Activated CD8-positive, alpha-beta memory T cell treated with anti-CD3 and anti-CD28 coated beads, Interleukin-2, amount 50 U/mL, for 1 hour (primary cell): Measurements from ENCODE around the gene BLMH.

ENCODE experiments used
- DNase-seq: peaks from one replicate; pipeline ENCODE4 v3.0.0-alpha.2; 2020; ENCODE audit errors: extremely low read depth

Gene BLMH

DNA sequence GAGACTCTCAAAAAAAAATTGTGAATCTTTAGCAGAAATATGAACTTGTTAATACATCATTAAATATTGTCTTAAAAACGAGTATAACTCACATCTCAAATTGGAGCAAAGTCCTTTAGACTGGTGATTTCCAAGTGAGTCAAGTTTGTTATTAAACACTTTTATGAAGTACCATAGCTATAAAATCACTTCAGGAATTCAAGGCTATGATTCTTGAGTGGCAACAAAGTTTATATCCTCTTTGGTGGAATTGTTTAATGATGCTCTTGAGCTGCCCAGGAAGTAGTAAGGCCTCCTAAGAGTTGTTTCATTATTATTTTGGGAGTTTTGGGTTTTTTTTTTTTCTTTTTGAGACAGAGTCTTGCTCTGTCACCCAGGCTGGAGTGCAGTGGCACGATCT, 16.7 kb upstream of the BLMH start:
- DNase-seq, result no peak

DNA sequence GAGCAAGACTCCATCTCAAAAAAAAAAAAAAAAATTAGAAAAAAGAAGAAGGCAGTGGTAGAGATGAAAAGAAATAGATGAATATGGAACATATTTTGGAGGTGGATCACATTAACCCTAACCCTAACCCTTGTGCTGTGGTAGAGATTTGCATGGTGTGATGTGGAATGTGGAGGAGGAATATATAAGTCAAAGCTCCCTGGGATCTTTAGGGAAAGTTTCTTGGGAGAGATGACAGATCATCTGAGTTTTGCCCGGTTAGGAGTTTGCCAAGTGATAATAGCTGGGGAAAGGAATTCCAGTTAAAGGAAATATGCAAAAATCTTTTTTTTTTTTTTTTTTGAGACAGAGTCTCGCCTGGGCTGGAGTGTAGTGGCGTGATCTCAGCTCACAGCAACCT, 13.0 kb upstream of the BLMH start:
- DNase-seq, result no peak

DNA sequence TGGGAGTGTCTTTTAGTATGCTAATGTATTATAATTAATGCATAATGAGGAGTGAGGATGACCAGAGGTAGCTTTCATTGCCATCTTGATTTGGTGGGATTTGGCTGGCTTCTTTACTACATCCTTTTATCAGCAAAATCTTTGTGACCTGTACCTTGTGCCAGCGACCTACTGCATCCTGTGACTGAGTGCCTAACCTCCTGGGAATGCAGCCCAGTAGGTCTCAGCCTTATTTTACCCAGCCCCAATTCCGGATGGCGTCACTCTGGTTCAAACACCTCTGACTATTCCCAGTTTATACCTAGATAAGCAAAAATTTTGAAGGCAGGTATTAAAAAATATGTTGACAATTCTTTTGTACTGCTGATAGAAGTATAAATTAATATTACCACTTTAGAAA, 10.5 kb upstream of the BLMH start:
- no peak for DNase-seq

DNA sequence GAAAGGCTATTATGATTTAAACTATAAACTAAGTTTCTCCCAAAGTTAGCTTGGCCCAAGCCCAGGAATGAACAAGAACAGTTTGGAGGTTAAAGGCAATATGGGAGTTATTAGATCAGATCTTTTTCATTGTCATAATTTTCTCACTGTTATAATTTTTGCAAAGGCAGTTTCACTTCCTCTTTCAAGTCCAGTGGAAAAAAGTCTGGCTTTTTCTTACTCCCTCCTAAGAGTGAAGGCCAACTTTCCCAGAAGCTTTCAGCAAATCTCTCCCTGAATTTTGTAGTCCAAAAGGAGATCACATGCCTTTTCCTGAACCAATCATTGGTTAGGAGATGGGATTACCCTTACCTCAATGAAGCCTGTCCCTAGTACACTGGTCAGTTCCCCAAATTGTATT, 9.1 kb upstream of the BLMH start:
- DNase-seq, result no peak

DNA sequence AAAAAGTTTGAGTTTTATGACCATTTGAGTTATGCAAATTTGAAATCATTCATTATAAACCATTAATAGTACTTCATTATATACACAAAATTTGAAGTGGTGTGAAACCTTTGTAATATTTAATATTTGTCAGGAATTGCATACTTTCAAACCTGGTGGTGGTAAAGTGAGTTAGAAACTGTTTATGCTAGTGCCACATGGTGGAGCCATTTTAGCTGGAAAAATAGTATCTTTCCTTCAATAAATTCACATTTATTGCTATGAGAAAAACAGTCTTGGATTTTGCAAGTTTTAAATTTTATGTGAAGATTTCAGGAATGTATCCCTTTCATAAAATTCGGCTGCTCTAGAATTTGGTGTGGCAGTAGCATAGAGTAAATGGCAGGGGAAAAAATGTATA, 7.3 kb upstream of the BLMH start:
- DNase-seq, result no peak

DNA sequence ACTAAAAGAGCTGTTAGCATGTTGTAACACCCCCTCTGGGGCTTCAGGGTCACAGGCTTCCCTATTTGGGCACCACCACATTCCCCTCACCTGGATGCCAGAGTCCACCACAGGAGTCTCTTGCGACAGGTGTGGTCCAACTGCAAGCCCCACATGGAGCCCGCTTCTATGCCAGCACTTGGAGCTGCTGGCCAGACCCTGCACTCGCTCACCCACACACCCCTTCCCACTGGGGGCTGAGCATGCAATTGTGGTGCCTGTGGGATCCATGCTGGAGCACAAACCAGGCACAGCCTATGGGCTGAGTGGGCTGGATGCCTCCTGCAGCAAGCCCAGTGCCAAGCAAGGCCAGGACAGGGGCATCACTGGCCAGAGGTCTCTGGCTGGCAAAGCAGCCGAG, 6.0 kb upstream of the BLMH start:
- DNase-seq, result no peak

DNA sequence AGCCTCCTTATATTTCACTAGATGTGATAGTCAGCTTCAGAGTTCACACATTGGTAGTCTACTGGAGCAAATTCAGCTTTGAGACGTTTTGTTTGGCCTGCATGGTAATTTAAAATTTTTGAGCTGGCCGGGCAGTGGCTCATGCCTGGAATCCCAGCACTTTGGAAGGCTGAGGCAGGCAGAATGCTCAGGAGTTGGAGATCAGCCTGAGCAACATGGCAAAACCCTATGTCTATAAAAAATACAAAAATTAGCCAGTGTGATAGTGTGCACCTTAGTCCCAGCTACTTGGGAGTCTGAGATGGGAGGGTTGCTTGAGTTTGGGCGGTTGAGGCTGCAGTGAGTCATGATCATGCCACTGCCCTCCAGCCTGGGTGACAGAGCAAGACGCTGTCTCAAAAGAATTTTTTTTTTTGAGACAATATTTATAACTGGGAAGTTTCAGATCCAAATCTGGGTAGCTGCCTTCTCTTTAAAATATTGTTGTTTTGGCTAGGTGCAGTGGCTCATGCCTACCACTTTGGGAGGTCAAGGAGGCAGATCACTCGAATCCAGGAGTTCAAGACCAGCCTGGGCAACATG, 4.8 kb upstream of the BLMH start:
- DNase-seq, result no peak

DNA sequence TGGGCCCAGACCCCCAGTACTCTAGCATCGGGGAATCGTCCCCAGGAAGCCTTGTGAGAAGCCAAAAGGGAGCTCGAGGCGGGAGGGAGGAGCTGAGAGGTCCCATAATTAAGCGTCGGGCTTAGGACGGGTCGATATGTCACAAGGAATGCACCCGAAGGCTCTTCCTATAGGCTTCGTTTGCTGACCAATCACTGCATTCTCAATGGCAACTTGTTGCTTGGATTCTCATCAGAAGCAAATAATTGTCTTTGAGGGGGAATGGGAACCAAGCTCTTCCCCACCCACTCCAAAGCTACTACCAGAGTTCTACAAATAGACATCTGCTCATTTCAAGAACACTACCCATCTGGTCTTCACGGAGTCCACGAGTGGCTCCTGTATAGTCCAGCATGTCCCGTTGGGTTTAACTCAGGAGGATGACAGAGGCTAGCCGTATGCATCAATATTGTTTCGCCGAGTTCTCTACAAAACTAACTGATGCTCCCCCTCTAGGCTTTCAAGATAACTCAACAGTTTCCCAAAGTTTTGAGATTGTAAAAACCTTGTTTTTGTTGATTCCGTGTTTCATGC, 628 bp upstream of the BLMH start:
- DNase-seq, result no peak

DNA sequence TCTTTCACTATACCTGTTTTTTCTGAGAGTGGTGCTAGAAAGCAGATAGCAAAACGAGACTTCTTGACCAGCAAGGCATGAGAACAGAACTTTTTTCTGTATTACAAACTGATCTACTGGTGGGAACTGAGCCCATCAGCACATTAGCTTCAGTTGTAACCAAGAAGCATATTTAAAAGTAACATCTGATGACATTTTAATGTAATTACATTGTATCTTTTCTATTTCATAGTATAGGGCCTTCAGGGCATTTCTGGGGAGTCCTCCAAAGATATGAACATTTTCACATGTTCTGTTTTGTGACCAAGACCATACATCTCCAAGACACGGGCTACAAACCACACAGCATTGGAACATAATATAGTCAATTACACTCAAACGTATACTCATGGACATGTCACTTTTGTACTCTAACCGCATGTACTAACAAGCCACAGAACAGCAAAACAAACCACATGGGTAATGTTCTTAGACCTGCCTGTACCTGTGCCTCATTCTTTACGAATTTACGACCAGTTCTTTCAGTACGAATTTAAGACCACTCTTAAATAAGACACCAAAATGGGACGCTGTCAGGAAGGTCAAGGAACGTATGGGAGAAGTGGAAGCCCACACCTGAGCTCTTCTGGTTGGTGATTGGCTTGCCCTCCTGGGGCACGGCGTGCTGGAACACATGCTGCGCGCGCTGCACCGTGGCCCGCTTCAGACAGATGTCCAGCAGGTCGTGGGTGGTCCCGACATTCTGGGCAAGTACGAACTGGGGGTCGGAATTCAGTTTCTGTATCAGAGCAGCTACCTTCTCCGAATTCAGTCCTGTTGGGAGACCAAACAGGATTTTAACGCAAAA, 825 bp downstream of the BLMH start:
- DNase-seq, result no peak

DNA sequence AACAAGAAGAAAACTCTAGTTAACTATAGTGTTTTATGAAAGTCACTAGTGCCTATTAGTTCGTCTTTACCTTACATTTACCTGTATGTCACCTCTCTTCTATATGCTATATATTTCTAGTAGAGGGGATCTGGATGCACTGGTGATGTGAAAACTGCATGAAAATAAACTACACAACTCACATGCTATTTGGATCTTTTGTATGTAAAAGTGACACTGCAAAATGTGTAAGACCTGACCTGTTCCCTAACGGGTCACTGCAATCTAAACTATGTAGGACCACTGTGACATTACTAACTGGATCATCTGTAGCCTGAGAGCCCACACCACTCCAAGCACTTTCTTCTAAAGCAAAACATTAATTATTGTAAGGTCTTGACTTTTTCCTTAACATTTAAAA, 1.7 kb downstream of the BLMH start:
- DNase-seq, result no peak

DNA sequence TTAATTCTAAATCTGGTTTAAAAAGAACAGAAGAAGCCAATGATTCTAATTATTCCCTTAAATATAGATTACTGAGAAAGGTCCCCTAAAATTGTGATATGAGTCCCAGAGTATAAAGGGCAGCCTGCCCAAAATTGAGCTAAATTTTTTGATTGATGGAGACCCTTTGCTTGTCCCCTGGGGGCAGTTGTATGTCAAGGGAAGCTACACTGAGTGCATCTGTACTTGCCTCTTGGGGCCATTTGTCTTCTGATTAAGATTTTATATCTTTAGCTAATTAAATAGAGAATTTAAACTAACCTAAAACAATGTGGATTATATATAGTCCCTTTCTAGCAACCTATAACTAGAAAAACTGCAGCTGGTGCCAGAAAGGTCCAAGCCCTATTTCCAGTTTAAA, 12.6 kb downstream of the BLMH start:
- DNase-seq, result no peak

DNA sequence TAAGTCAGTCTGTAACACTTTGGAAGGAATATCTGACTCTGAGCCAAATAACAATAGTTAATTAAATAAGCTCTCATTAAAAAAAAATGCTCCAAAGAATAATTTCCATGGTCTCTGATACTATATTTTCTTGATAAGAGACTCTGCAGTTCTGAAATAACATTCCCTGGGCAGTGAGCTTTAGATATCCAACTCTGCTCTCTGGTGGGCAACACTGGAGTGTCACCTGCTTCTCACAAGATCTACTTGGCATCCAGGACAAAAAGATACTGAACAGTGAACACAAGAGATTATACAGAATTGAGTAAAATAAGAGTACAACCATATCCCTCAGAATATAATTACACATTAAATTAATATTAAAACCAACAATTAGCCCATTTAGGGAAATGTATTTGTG, 13.7 kb downstream of the BLMH start:
- DNase-seq, result no peak

DNA sequence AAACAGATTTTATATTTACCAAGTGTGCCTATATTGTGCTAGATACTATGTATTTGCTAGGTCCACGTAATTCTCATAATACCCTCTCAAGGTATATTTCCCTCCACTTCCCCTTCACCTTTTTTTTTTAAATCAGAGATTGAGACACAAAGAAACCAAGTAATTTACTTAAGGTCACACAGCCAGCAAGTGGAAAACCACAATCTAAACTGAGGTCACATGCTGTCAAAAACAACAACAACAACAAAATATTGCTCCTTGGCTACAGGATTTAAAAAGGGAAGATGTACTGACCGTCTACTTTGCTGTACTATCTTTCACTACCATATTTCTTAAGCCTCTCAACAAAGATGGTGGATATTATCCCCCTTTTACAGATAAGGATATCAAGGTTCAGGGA, 15.8 kb downstream of the BLMH start:
- no peak for DNase-seq

DNA sequence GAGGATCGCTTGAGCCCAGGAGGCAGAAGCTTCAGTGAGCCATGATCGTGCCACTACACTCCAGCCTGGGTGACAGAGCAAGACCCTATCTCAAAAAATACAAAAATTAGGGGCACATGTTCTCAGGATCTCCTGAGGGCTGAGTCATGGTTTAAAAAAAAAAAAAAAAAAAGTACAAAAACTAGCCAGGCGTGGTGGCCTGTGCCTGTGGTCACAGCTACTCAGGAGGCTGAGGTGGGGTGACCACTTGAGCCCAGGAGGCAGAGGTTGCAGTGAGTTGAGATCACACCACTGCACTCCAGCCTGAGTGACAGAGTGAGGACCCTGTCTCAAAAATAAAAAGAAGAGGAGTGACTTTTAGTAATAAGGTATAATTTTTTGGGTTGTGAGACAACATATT, 16.9 kb downstream of the BLMH start:
- DNase-seq, result no peak

DNA sequence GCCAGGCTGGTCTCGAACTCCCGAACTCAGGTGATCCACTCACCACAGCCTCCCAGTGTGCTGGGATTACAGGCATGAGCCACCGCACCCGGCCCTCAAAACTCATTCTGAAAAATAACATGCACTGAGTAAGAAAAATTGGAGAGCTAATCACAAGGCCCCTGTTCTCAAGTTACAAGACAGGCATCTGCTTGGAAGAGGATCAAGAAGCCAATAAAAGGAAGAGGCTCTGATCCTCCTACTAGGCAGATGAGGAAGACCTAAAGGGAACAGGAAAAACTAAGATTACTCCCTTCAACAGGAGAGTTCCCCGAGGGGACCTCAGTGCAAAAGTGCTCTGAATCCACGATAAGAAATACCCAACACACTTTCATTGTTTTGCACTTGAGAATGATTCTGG, 18.4 kb downstream of the BLMH start:
- DNase-seq, result no peak

DNA sequence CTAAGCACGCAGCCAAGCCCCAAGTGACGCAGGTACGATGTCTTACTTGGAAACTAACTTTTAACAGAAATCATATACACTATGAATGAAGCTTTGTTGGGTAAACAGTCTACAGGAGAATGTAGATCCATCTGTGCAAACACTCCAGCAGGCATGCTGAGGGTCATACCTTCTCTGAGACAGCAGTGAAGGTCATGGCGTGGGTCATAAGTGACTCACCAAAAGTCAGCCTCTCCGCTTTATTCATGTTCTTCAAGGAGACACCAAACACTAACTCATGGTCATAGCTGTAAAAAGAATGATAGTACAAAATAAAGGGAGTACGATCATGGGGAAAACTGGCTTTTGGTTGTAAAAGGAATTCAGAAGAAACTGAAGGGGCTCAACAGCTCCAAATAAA, 20.6 kb downstream of the BLMH start:
- DNase-seq, result no peak

DNA sequence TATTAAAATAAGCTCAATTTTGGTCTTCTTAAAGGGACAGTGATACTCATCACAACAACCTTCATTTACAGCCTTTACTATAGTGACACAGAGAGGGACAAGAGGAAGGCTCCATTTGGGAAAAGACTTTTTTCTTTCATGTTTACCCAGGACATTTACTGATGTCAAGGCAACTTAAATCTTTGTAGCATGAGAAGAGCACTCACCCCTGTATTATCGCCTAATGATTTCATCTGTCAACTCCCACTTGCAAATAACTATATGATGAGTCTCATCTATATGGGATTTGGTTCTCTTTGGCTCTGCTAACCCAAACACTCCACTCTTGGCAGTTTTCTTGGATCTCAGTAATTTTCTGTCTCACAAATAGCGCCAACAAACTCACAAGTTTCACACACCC, 24.1 kb downstream of the BLMH start:
- no peak for DNase-seq

DNA sequence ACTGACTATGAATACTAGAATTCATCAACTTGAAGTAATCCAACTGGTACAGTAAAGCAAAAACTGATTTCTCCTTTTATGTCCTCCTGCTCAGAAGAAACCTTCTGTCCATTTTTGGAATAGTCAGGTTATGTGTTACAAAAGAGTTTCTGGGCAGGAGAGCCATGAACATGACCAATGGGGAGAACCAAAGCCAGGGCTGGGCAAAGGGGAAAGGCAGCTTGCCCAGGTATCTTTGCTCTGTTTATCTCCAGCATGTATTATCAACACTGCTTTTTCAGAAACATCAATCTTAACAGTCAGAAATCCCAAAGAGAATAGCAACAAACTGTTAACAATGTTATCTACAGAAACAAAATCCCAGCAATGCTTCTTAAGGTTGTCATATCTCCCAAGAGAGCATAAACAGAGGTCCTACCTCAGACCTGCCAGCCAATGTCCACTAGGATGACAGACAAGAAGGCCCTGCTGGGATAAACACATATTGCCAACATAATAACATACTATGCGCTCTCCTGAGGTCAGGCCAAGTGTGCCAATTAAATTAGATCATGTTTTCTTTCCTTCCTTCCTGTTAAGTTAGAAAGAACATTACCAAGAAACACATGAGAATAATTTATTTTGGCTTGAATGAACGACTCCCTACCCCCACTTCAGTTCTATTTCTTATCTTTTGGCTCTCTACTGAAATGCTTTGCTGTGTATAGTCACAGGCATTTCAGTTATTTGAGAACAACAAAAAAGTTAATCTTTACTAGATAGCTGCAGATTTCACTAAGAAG, 28.0 kb downstream of the BLMH start:
- DNase-seq, result no peak

DNA sequence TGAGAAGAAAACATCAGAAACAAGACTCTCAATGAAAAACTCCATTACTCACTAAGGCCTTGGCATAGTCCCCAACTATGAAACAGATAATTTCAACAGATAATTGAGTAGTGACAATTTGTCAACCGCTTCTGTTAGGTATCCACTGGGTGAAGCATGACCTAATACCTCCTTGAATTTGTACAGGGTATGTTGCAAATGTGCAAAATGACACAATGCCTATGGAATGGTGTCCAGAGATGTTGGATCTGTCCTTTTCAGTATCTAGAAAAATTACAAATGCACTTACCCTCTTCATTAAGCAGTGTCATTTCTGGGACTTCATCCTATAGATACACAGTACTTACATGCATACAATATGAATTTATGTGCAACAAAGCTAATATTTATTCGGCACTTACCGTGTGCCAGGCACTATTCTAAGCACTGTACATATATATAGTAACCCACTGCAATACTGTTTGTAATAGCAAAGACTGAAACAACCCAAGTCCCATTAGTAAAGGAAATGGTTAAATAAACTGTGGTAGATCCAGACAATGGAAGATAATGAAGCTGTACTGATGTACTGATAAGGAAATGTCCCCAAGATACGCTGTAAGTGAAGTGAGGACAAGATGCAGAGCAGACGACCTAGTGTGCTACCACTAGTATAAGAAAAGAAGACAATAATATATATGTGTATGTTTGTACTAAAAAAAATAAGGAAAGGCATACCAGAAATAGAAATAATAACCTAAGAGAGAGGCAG, 34.8 kb downstream of the BLMH start:
- DNase-seq, result no peak

DNA sequence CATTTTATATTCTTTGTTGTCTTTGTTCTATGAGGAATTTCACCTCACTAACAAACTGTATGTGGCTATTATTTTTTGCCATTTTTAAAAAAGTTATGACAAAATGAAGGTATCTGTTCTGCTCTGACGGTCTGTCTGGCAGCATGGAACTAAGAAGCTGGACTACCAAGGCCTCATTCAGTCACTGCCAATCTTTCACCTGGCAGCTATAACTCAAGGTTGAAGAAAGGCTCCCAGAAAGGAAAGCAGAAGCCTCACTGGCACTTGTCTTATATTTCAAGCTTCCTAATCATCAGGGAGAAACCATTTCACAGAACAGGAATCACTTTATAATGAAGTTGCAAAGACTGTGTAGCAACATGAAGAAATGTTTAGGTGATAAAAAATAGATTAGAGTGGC, 37.6 kb downstream of the BLMH start:
- no peak for DNase-seq

DNA sequence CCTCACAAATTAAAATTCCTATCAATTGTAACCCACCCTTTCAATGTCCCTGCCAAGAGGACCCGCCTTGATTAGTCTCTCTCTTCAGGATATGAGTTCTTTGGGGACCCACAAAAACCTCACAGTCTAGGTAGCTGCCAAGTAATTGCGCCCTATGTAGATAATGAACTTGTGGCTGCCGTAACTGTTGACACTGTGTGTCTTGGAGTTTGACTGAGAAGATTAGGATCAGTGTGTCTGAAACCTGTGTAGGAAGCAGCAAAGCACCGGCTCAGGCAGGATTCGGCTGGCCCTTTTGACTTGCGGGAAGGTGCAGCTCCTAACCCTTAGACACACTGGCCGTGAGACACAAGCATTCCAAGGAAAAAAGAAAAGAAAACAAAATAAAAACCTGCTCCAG, 38.4 kb downstream of the BLMH start:
- no peak for DNase-seq

DNA sequence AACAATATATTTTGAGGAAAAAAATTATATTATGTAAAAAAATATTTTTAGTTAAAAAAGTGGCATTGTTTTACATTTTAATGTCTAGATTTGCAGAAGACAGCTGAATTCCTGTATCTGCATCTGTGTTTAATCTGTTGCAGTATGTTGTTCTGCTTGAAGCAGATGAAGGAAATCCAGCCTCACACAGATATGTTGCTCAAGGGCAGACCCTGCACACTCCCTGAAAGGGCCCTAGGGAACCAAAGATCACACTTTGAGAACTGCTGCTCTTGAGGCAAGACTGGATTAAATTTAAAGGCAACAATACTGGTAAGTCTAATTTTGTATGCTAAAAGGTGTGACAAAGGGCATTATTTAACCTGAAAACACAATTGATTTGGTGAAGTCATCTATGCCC, 39.8 kb downstream of the BLMH start:
- no peak for DNase-seq
